ENCODE measurements around the gene DCBLD2.

DCBLD2 gene

GRCh38 chr3:98796334-98796733, 105.2 kb downstream of the DCBLD2 start:
- 94 to 100% methylated on average over 1 to 3 of the region's 5 CpGs for WGBS, 2 experiments (ENCODE audit: insufficient coverage in 2 of 2)
- H3K36me3 ChIP-seq (ENCODE audit: control insufficient read depth, insufficient read depth, low read length), result peaks cover 53% of the 10 kb centered on the region

GRCh38 chr3:98793971-98794370, 107.5 kb downstream of the DCBLD2 start:
- H3K36me3 ChIP-seq (ENCODE audit: control insufficient read depth, insufficient read depth, low read length), result peaks cover 46% of the 10 kb centered on the region
- 100% methylated on average over 1 of the region's 3 CpGs; no CpG with 5 or more reads in 1 of the 2 experiments for WGBS, 2 experiments (ENCODE audit: insufficient coverage in 2 of 2)
- H3K4me1 ChIP-seq (ENCODE audit: control insufficient read depth, insufficient read depth, low read length, poor library complexity, severe bottlenecking), result no peaks in the 10 kb centered on the region
- no peak overlapping the region for H3K4me3 ChIP-seq (ENCODE audit: extremely low read depth, insufficient read depth, low read length, poor library complexity, severe bottlenecking)
- H3K27ac ChIP-seq (ENCODE audit: low read depth, low read length, severe bottlenecking), result no peak overlapping the region
- no peaks in the 10 kb centered on the region for H3K9me3 ChIP-seq (ENCODE audit: control insufficient read depth, low read length)

More at GRCh38 chr3:98796334-98796733, 105.2 kb downstream of the DCBLD2 start:
- H3K27ac ChIP-seq (ENCODE audit: low read depth, low read length, severe bottlenecking), result no peak overlapping the region
- H3K4me3 ChIP-seq (ENCODE audit: extremely low read depth, insufficient read depth, low read length, poor library complexity, severe bottlenecking), result no peak overlapping the region
- H3K9me3 ChIP-seq (ENCODE audit: control insufficient read depth, low read length), result no peaks in the 10 kb centered on the region
- H3K4me1 ChIP-seq (ENCODE audit: control insufficient read depth, insufficient read depth, low read length, poor library complexity, severe bottlenecking), result no peaks in the 10 kb centered on the region

- Histone ChIP-seq H3K36me3 (ENCODE audit: control insufficient read depth, insufficient read depth, low read length) (peaks cover 52% of the 10 kb centered on the region), H3K4me3 (ENCODE audit: extremely low read depth, insufficient read depth, low read length, poor library complexity, severe bottlenecking) (no peak overlapping the region), H3K9me3 (ENCODE audit: control insufficient read depth, low read length) (no peaks in the 10 kb centered on the region), H3K27ac (ENCODE audit: low read depth, low read length, severe bottlenecking) (no peak overlapping the region), H3K4me1 (ENCODE audit: control insufficient read depth, insufficient read depth, low read length, poor library complexity, severe bottlenecking) (no peaks in the 10 kb centered on the region)
- WGBS, 2 experiments (ENCODE audit: insufficient coverage in 2 of 2), result 97% methylated on average over 4 to 6 of the region's 7 CpGs
Observed at GRCh38 chr3:98791341-98792325, 109.9 kb downstream of the DCBLD2 start.

GRCh38 chr3:98788651-98789050, 112.8 kb downstream of the DCBLD2 start:
- peak overlapping the region; percentile 2 for H3K27ac ChIP-seq (ENCODE audit: low read depth, low read length, severe bottlenecking)
- no peaks in the 10 kb centered on the region for H3K9me3 ChIP-seq (ENCODE audit: control insufficient read depth, low read length)
- no peak overlapping the region for H3K4me3 ChIP-seq (ENCODE audit: extremely low read depth, insufficient read depth, low read length, poor library complexity, severe bottlenecking)
- peaks cover 61% of the 10 kb centered on the region for H3K36me3 ChIP-seq (ENCODE audit: control insufficient read depth, insufficient read depth, low read length)
- WGBS, 2 experiments (ENCODE audit: insufficient coverage in 2 of 2), result 80 to 100% methylated on average over 1 of the region's 2 CpGs
- peaks cover 13% of the 10 kb centered on the region for H3K4me1 ChIP-seq (ENCODE audit: control insufficient read depth, insufficient read depth, low read length, poor library complexity, severe bottlenecking)

- 100% methylated on average over 2 of the region's 2 CpGs for WGBS, 2 experiments (ENCODE audit: insufficient coverage in 2 of 2)
- H3K27ac ChIP-seq (ENCODE audit: low read depth, low read length, severe bottlenecking), result no peak overlapping the region
- peaks cover 75% of the 10 kb centered on the region for H3K36me3 ChIP-seq (ENCODE audit: control insufficient read depth, insufficient read depth, low read length)
Observed at GRCh38 chr3:98787181-98787580, 114.3 kb downstream of the DCBLD2 start.

GRCh38 chr3:98786364-98787006, 115.0 kb downstream of the DCBLD2 start:
- H3K36me3 ChIP-seq (ENCODE audit: control insufficient read depth, insufficient read depth, low read length), result peaks cover 78% of the 10 kb centered on the region
- no peaks in the 10 kb centered on the region for H3K9me3 ChIP-seq (ENCODE audit: control insufficient read depth, low read length)
- H3K4me1 ChIP-seq (ENCODE audit: control insufficient read depth, insufficient read depth, low read length, poor library complexity, severe bottlenecking), result peaks cover 25% of the 10 kb centered on the region
- no peak overlapping the region for H3K27ac ChIP-seq (ENCODE audit: low read depth, low read length, severe bottlenecking)
- no peak overlapping the region for H3K4me3 ChIP-seq (ENCODE audit: extremely low read depth, insufficient read depth, low read length, poor library complexity, severe bottlenecking)
- WGBS, 2 experiments (ENCODE audit: insufficient coverage in 2 of 2), result 93 to 98% methylated on average over 4 of the region's 4 CpGs

More at GRCh38 chr3:98787181-98787580, 114.3 kb downstream of the DCBLD2 start:
- H3K4me1 ChIP-seq (ENCODE audit: control insufficient read depth, insufficient read depth, low read length, poor library complexity, severe bottlenecking), result peaks cover 21% of the 10 kb centered on the region
- no peak overlapping the region for H3K4me3 ChIP-seq (ENCODE audit: extremely low read depth, insufficient read depth, low read length, poor library complexity, severe bottlenecking)
- no peaks in the 10 kb centered on the region for H3K9me3 ChIP-seq (ENCODE audit: control insufficient read depth, low read length)

- H3K9me3 ChIP-seq (ENCODE audit: control insufficient read depth, low read length), result no peaks in the 10 kb centered on the region
- no peak overlapping the region for H3K27ac ChIP-seq (ENCODE audit: low read depth, low read length, severe bottlenecking)
- H3K4me1 ChIP-seq (ENCODE audit: control insufficient read depth, insufficient read depth, low read length, poor library complexity, severe bottlenecking), result peaks cover 33% of the 10 kb centered on the region
- WGBS, 2 experiments (ENCODE audit: insufficient coverage in 2 of 2), result no CpG with 5 or more reads among the region's 3 CpGs
- H3K4me3 ChIP-seq (ENCODE audit: extremely low read depth, insufficient read depth, low read length, poor library complexity, severe bottlenecking), result no peak overlapping the region
- H3K36me3 ChIP-seq (ENCODE audit: control insufficient read depth, insufficient read depth, low read length), result peaks cover 88% of the 10 kb centered on the region
Observed at GRCh38 chr3:98784666-98785600, 116.6 kb downstream of the DCBLD2 start.

GRCh38 chr3:98784042-98784441, 117.5 kb downstream of the DCBLD2 start:
- 92 to 97% methylated on average over 2 to 5 of the region's 5 CpGs for WGBS, 2 experiments (ENCODE audit: insufficient coverage in 2 of 2)
- Histone ChIP-seq H3K36me3 (ENCODE audit: control insufficient read depth, insufficient read depth, low read length) (peaks cover 85% of the 10 kb centered on the region), H3K9me3 (ENCODE audit: control insufficient read depth, low read length) (no peaks in the 10 kb centered on the region), H3K4me3 (ENCODE audit: extremely low read depth, insufficient read depth, low read length, poor library complexity, severe bottlenecking) (no peak overlapping the region), H3K27ac (ENCODE audit: low read depth, low read length, severe bottlenecking) (no peak overlapping the region), H3K4me1 (ENCODE audit: control insufficient read depth, insufficient read depth, low read length, poor library complexity, severe bottlenecking) (peaks cover 41% of the 10 kb centered on the region)

GRCh38 chr3:98782824-98783500, 118.5 kb downstream of the DCBLD2 start:
- Histone ChIP-seq H3K4me1 (ENCODE audit: control insufficient read depth, insufficient read depth, low read length, poor library complexity, severe bottlenecking) (peaks cover 52% of the 10 kb centered on the region), H3K4me3 (ENCODE audit: extremely low read depth, insufficient read depth, low read length, poor library complexity, severe bottlenecking) (no peak overlapping the region), H3K27ac (ENCODE audit: low read depth, low read length, severe bottlenecking) (no peak overlapping the region), H3K9me3 (ENCODE audit: control insufficient read depth, low read length) (no peaks in the 10 kb centered on the region), H3K36me3 (ENCODE audit: control insufficient read depth, insufficient read depth, low read length) (peaks cover 84% of the 10 kb centered on the region)
- 96 to 99% methylated on average over 8 of the region's 8 CpGs for WGBS, 2 experiments (ENCODE audit: insufficient coverage in 2 of 2)

GRCh38 chr3:98780343-98780742, 121.2 kb downstream of the DCBLD2 start:
- Histone ChIP-seq H3K9me3 (ENCODE audit: control insufficient read depth, low read length) (no peaks in the 10 kb centered on the region), H3K27ac (ENCODE audit: low read depth, low read length, severe bottlenecking) (peak overlapping the region; percentile 95), H3K4me1 (ENCODE audit: control insufficient read depth, insufficient read depth, low read length, poor library complexity, severe bottlenecking) (peaks cover 44% of the 10 kb centered on the region), H3K36me3 (ENCODE audit: control insufficient read depth, insufficient read depth, low read length) (peaks cover 85% of the 10 kb centered on the region), H3K4me3 (ENCODE audit: extremely low read depth, insufficient read depth, low read length, poor library complexity, severe bottlenecking) (no peak overlapping the region)
- WGBS, 2 experiments (ENCODE audit: insufficient coverage in 2 of 2), result 96 to 100% methylated on average over 2 of the region's 2 CpGs

Measured in mesodermal cell (in vitro differentiated cells).